ENCODE results near the gene RFPL1.

The RFPL1 gene

DNA sequence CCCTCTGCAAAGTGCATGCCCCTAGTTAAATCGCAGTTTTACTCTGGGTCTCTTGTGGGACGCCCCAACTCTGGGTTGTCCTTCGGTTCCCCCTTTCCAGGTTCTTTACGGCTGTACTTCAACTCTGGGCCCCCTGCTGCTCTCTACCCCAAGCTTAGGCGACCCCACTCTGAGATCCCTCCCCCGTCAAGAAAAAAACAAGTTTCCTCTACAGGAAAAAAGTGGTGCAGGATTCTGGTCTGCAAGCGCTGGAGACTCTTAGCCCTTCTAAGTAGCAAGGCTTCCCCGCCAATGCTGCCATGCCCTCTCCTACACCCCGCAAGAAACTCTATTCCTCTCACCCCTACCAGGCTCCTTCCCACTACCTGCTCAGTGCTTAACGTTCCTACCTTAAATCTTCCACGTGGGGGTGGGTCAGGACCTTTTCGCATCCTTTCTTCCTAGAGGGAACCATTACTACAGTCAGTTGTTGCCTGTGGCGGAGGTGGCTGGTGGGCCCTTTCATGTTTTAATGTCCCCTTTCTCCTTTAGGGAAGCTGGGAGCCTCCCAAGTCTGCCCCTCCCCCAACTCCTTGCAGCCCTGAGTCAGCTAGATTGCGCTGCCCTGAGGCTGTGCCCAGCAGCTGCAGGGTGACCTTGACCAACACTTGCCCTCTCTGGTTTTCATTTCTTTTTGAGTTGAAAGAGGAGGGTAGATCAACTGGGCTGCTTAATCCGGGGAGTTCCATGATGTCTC is 43.0 kb downstream of the RFPL1 start:
- no peak for DNase-seq (ENCODE audit: extremely low read depth, insufficient read length)
- no peak overlapping the region for H3K4me3 ChIP-seq (replicated peaks; ENCODE audit: low read depth, low read length)
- TF ChIP-seq, protein P1, sequence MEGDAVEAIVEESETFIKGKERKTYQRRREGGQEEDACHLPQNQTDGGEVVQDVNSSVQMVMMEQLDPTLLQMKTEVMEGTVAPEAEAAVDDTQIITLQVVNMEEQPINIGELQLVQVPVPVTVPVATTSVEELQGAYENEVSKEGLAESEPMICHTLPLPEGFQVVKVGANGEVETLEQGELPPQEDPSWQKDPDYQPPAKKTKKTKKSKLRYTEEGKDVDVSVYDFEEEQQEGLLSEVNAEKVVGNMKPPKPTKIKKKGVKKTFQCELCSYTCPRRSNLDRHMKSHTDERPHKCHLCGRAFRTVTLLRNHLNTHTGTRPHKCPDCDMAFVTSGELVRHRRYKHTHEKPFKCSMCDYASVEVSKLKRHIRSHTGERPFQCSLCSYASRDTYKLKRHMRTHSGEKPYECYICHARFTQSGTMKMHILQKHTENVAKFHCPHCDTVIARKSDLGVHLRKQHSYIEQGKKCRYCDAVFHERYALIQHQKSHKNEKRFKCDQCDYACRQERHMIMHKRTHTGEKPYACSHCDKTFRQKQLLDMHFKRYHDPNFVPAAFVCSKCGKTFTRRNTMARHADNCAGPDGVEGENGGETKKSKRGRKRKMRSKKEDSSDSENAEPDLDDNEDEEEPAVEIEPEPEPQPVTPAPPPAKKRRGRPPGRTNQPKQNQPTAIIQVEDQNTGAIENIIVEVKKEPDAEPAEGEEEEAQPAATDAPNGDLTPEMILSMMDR (IDR thresholded peaks at IDR 0.05; ENCODE audit: insufficient read depth, low read length, poor library complexity, severe bottlenecking), result no peak
- H3K27me3 ChIP-seq (replicated peaks; ENCODE audit: control insufficient read depth, insufficient read depth, low read length), result no peaks in the 10 kb centered on the region; the same call in none of the 2 replicates
- no peaks in the 10 kb centered on the region for H3K36me3 ChIP-seq (ENCODE audit: control insufficient read depth, insufficient read depth, low read length)

DNA sequence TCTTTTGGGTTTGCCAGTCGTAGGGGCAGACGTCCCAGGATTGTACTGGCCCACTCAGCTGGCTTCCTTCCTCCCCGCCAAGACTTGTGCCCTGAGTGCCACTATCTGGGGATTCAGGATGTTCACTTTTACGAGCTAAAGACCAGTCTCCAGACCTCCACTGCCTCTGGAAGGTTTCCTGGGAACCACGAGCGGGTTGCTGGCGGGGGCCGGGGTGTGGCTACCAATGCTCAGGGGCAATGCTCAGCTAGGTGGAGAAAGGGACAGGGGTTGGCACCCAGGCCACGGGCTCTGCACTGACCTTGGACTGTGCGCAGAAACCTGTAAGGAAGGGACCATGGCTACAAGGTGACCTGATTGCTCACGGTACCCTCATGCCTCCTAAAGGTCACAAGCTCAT is 43.9 kb downstream of the RFPL1 start:
- Histone ChIP-seq H3K27me3 (replicated peaks; ENCODE audit: control insufficient read depth, insufficient read depth, low read length) (no peaks in the 10 kb centered on the region; the same call in none of the 2 replicates), H3K36me3 (ENCODE audit: control insufficient read depth, insufficient read depth, low read length) (no peaks in the 10 kb centered on the region), H3K4me3 (replicated peaks; ENCODE audit: low read depth, low read length) (no peak overlapping the region)
- DNase-seq (ENCODE audit: extremely low read depth, insufficient read length), result no peak
- TF ChIP-seq, protein P1 (IDR thresholded peaks at IDR 0.05; ENCODE audit: insufficient read depth, low read length, poor library complexity, severe bottlenecking), result no peak

DNA sequence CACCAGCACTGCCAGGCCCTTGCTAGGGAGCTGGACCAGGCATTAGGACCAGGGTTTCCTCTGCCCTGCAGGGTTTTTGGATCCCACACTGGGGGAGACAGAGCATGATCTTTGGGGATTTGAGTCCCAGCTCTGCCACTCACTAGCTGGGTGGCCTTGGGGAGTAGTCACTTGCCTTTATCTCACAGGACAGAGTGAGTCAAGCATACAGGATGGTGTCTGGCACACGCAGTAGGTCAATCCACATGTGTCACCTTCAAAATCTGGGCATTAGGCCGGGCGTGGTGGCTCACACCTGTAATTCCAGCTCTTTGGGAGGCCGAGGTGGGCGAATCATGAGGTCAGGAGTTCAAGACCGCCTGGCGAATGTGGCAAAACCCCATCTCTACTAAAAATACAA is 44.3 kb downstream of the RFPL1 start:
- Histone ChIP-seq H3K4me3 (replicated peaks; ENCODE audit: low read depth, low read length) (no peak overlapping the region), H3K36me3 (ENCODE audit: control insufficient read depth, insufficient read depth, low read length) (no peaks in the 10 kb centered on the region), H3K27me3 (replicated peaks; ENCODE audit: control insufficient read depth, insufficient read depth, low read length) (no peaks in the 10 kb centered on the region; the same call in none of the 2 replicates)
- DNase-seq (ENCODE audit: extremely low read depth, insufficient read length), result no peak
- TF ChIP-seq, protein P1 (IDR thresholded peaks at IDR 0.05; ENCODE audit: insufficient read depth, low read length, poor library complexity, severe bottlenecking), result no peak

DNA sequence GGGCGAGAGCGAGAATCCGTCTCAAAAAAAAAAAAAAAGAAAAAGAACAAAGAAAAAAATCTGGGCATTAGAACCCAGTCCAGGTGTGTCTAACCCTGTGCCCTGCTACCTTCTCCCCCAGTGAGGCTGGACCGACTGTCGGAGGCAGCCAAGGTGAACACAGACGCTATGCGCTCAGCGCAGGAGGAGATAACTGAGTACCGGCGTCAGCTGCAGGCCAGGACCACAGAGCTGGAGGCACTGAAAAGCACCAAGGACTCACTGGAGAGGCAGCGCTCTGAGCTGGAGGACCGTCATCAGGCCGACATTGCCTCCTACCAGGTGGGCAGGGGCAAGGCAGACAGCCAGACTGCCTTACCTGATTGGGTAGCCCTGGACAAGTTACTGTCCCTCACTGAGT is 44.9 kb downstream of the RFPL1 start:
- no peak overlapping the region for H3K4me3 ChIP-seq (replicated peaks; ENCODE audit: low read depth, low read length)
- no peaks in the 10 kb centered on the region for H3K36me3 ChIP-seq (ENCODE audit: control insufficient read depth, insufficient read depth, low read length)
- TF ChIP-seq, protein P1 (IDR thresholded peaks at IDR 0.05; ENCODE audit: insufficient read depth, low read length, poor library complexity, severe bottlenecking), result no peak
- H3K27me3 ChIP-seq (replicated peaks; ENCODE audit: control insufficient read depth, insufficient read depth, low read length), result no peaks in the 10 kb centered on the region; the same call in 1 of the 2 replicates
- no peak for DNase-seq (ENCODE audit: extremely low read depth, insufficient read length)

DNA sequence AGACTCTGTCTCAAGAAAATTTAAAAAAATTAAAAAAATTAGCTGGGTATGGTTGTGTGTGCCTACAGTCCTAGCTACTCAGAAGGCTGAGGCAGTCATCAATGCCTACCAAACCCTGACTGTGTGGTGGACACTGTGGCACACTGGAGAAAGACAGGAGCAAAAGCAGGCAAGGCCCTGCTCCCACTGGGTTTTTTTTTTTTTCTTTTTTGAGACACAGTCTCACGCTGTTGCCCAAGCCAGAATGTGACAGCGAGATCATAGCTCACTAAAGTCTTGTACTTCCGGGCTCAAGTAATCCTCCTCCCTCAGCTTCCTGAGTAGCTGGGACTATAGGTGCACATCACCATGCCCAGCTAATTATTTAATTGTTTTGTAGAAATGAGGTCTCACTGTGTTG is 46.3 kb downstream of the RFPL1 start:
- Histone ChIP-seq H3K27me3 (replicated peaks; ENCODE audit: control insufficient read depth, insufficient read depth, low read length) (no peaks in the 10 kb centered on the region), H3K4me3 (replicated peaks; ENCODE audit: low read depth, low read length) (no peak overlapping the region), H3K36me3 (ENCODE audit: control insufficient read depth, insufficient read depth, low read length) (no peaks in the 10 kb centered on the region)
- TF ChIP-seq, protein P1 (IDR thresholded peaks at IDR 0.05; ENCODE audit: insufficient read depth, low read length, poor library complexity, severe bottlenecking), result no peak
- DNase-seq (ENCODE audit: extremely low read depth, insufficient read length), result no peak
